NT2/D1 (cell line): ENCODE data around the gene SHB.
A peak's percentile ranks its signal among the peaks of the same experiment; 100 is the strongest.

ENCODE experiments used
- DNase-seq: peaks from one replicate; pipeline ENCODE4 v3.0.0-alpha.2; 2011; ENCODE audit warnings: low read depth, low spot score
- H3K27me3 ChIP-seq: 2 replicates; pipeline ENCODE4 v1.6.0; 2011; ENCODE audit warnings: mild to moderate bottlenecking; ENCODE audit not compliant: insufficient read length, insufficient read depth
- H3K36me3 ChIP-seq: 2 replicates; pipeline ENCODE4 v1.6.1; 2011; ENCODE audit warnings: mild to moderate bottlenecking, low read length, mixed read lengths; ENCODE audit not compliant: insufficient read depth, insufficient read length
- H3K4me1 ChIP-seq: 2 replicates; pipeline ENCODE4 v1.5.1; 2011; ENCODE audit not compliant: insufficient read depth, insufficient read length
- H3K4me3 ChIP-seq: 2 replicates; pipeline ENCODE4 v1.5.1; 2011; ENCODE audit warnings: low read depth; ENCODE audit not compliant: insufficient read length
- H3K9ac ChIP-seq: 2 replicates; pipeline ENCODE4 v1.6.0; 2011; ENCODE audit warnings: low read depth; ENCODE audit not compliant: insufficient read length
- H3K9me3 ChIP-seq: 2 replicates; pipeline ENCODE4 v1.5.1; 2011; ENCODE audit warnings: mild to moderate bottlenecking, low read length; ENCODE audit not compliant: insufficient read depth
- SUZ12 ChIP-seq: IDR thresholded peaks from 2 replicates; pipeline ENCODE4 v1.6.1; 2011; ENCODE audit not compliant: insufficient read length, insufficient read depth; ENCODE audit errors: extremely low read depth
- YY1 ChIP-seq: IDR thresholded peaks from 2 replicates; pipeline ENCODE4 v1.6.1; 2011; ENCODE audit not compliant: insufficient read length, insufficient read depth
- ZNF274 ChIP-seq: IDR thresholded peaks from 2 replicates; pipeline ENCODE4 v1.6.1; 2011; ENCODE audit warnings: mild to moderate bottlenecking, low read depth, low read length

Gene SHB

GRCh38 chr9:38074441-38074961, 5.5 kb upstream of the SHB start:
- Histone ChIP-seq H3K36me3 (no peaks in the 10 kb centered on the region), H3K4me1 (peaks cover 2% of the 10 kb centered on the region)
- no peak for DNase-seq

GRCh38 chr9:38073882-38074281, 4.9 kb upstream of the SHB start:
- no peak for DNase-seq
- Histone ChIP-seq H3K27me3 (peaks cover 8% of the 10 kb centered on the region), H3K4me1 (no peaks in the 10 kb centered on the region), H3K9me3 (no peaks in the 10 kb centered on the region), H3K36me3 (no peaks in the 10 kb centered on the region), H3K4me3 (no peak overlapping the region), H3K9ac (no peak overlapping the region)
- TF ChIP-seq ZNF274 = no peak
- no peak for TF ChIP-seq SUZ12
- no peak for TF ChIP-seq YY1

More at GRCh38 chr9:38074441-38074961, 5.5 kb upstream of the SHB start:
- no peak overlapping the region for H3K4me3 ChIP-seq
- H3K27me3 ChIP-seq = peaks cover 8% of the 10 kb centered on the region
- TF ChIP-seq YY1 = no peak
- TF ChIP-seq SUZ12 = no peak
- no peak for TF ChIP-seq ZNF274
- no peaks in the 10 kb centered on the region for H3K9me3 ChIP-seq
- no peak overlapping the region for H3K9ac ChIP-seq

GRCh38 chr9:38071470-38072134, 2.6 kb upstream of the SHB start:
- no peak for DNase-seq
- Histone ChIP-seq H3K9ac (no peak overlapping the region), H3K36me3 (peaks cover 13% of the 10 kb centered on the region), H3K4me3 (no peak overlapping the region), H3K4me1 (no peaks in the 10 kb centered on the region), H3K9me3 (no peaks in the 10 kb centered on the region), H3K27me3 (peaks cover 8% of the 10 kb centered on the region)
- TF ChIP-seq ZNF274 (no peak), SUZ12 (no peak), YY1 (no peak)

- peaks cover 8% of the 10 kb centered on the region for H3K27me3 ChIP-seq
- H3K4me3 ChIP-seq = peak overlapping the region; percentile 86
- no peak for DNase-seq
- TF ChIP-seq ZNF274 (no peak), SUZ12 (no peak), YY1 (no peak)
- H3K9ac ChIP-seq = peak overlapping the region; percentile 93
- H3K9me3 ChIP-seq = no peaks in the 10 kb centered on the region
- peaks cover 12% of the 10 kb centered on the region for H3K4me1 ChIP-seq
- H3K36me3 ChIP-seq = peaks cover 45% of the 10 kb centered on the region
Observed at GRCh38 chr9:38067859-38068681, 957 bp downstream of the SHB start.

GRCh38 chr9:38066914-38067858, 1.8 kb downstream of the SHB start:
- Histone ChIP-seq H3K4me3 (peak overlapping the region; percentile 86), H3K9ac (peak overlapping the region; percentile 93), H3K36me3 (peaks cover 54% of the 10 kb centered on the region), H3K27me3 (peaks cover 5% of the 10 kb centered on the region), H3K9me3 (no peaks in the 10 kb centered on the region), H3K4me1 (peaks cover 14% of the 10 kb centered on the region)
- no peak for DNase-seq
- TF ChIP-seq SUZ12 (no peak), YY1 (no peak), ZNF274 (no peak)

- Histone ChIP-seq H3K9me3 (no peaks in the 10 kb centered on the region), H3K27me3 (no peaks in the 10 kb centered on the region), H3K9ac (peak overlapping the region; percentile 93), H3K36me3 (peaks cover 62% of the 10 kb centered on the region), H3K4me1 (peaks cover 18% of the 10 kb centered on the region), H3K4me3 (peak overlapping the region; percentile 86)
- DNase-seq = no peak
- TF ChIP-seq SUZ12 = no peak
- TF ChIP-seq YY1 = no peak
- no peak for TF ChIP-seq ZNF274
Observed at GRCh38 chr9:38066197-38066913, 2.7 kb downstream of the SHB start.
